Esophagus squamous epithelium (tissue), 5 donors: Measurements from ENCODE around the gene ARHGAP25. TPM values are rescaled to one million over a fixed set of nuclear protein-coding genes. Genes with fewer than 3 reads are reported as not detected.

ENCODE experiments used
- DNase-seq: peaks from one replicate; lab custom pipeline; 2025; lab: John Stamatoyannopoulos, UW
- H3K27ac ChIP-seq, 4 donors: fragments of 200-600 bp; sonication (generic); one replicate each; pipeline ENCODE4 v1.5.1; 2016 to 2019; ENCODE audit warnings: mild to moderate bottlenecking in 1 of 4
- H3K27me3 ChIP-seq, 4 donors: fragments of 200-600 bp; sonication (generic); 1 replicate in 3 of 4; 2 replicates in 1 of 4; pipeline versions ENCODE4 v1.5.1 to v1.6.0; 2017 to 2021; ENCODE audit warnings: antibody characterized with exemption in 1 of 4
- H3K36me3 ChIP-seq, 3 donors: fragments of 200-600 bp; sonication (generic); one replicate each; pipeline ENCODE4 v1.5.1; 2016 to 2019
- H3K4me1 ChIP-seq, 3 donors: fragments of 200-600 bp; sonication (generic); one replicate each; pipeline ENCODE4 v1.5.1; 2017 to 2019
- H3K4me3 ChIP-seq, 4 donors: fragments of 200-600 bp; sonication (generic); 1 replicate in 3 of 4; 2 replicates in 1 of 4; pipeline ENCODE4 v1.5.1; 2016 to 2019; ENCODE audit warnings: mild to moderate bottlenecking in 2 of 4, moderate library complexity in 1 of 4
- H3K9me3 ChIP-seq, 3 donors: fragments of 200-600 bp; sonication (generic); one replicate each; pipeline ENCODE4 v1.5.1; 2016 to 2019
- CTCF ChIP-seq, 6 experiments: fragments of 450-650 bp in 4 of 6; fragments of 200-600 bp in 2 of 6; sonication (generic) in 2 of 6; IDR thresholded peaks; one replicate each; pipeline ENCODE4 v1.5.1; 2016 to 2019; ENCODE audit warnings: antibody characterized with exemption in 6 of 6, mild to moderate bottlenecking in 4 of 6, moderate library complexity in 4 of 6
- POLR2A ChIP-seq, 4 donors: fragments of 450-650 bp; IDR thresholded peaks; one replicate each; pipeline ENCODE4 v1.6.1; 2017; ENCODE audit warnings: antibody characterized with exemption in 4 of 4, mild to moderate bottlenecking in 4 of 4, moderate library complexity in 3 of 4
- WGBS, 2 donors: methylation state at CpG; one replicate each; pipeline ENCODE4 v1.1.5; 2018; 5-methylcytosine and 5-hydroxymethylcytosine counted together
- intact Hi-C: fragments of 100-400 bp; cut with DNase I; formaldehyde crosslinking; loops from one replicate; pipeline ENCODE4 v1.15.0; 2022
- total RNA-seq, 4 donors: library from RNA; depleted of rRNA; stranded (reverse); fragments of >200 nt; gene quantifications; one replicate each; pipeline ENCODE4 v1.1.0, GENCODE V29; 2016
- donor health status: DM: yes; HTN: yes; CAD: no.

Gene ARHGAP25
- total RNA-seq, 4 donors from 2014 or later = 3.2 to 9.0 (median 5.5) TPM

DNA sequence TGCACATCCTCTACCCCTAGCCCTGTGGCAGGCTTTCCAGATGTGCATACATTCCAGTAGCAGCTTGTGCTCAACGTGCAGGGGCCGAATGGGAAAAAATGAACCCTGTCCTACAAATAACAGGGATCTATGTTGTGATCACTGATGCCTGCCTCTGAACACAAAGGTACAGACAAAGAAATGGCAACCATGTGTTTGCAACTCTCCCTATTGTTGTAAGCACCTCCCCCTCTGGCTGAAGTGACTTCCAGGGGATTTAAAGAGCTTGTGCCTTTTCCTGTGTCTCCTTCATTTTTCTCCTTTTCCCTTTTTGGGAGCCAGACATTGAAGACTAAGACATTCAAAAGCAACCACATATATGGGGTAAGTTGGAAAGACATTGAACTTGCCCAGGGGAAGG, 21.6 kb downstream of the ARHGAP25 start:
- H3K4me3 ChIP-seq = no peak overlapping the region
- 100% methylated on average over 2 of the region's 2 CpGs; no CpG with 5 or more reads in 1 of the 2 donors for WGBS, 2 donors
- H3K27me3 ChIP-seq = no peaks in the 10 kb centered on the region
- DNase-seq = no peak
- intact Hi-C loops = no loop called here
- no peak overlapping the region for H3K27ac ChIP-seq
- TF ChIP-seq POLR2A (IDR thresholded peaks at IDR 0.05) (no peak), CTCF (IDR thresholded peaks at IDR 0.05) (no peak)
- peaks cover 0 to 14% (median 4%) of the 10 kb centered on the region in 3 donors for H3K4me1 ChIP-seq
- no peaks in the 10 kb centered on the region for H3K9me3 ChIP-seq
- no peaks in the 10 kb centered on the region for H3K36me3 ChIP-seq

- 92 to 100% methylated on average over 2 of the region's 2 CpGs for WGBS, 2 donors
These were observed 22.5 kb downstream of the ARHGAP25 start for GRCh38 chr2:68757081-68757480.

DNA sequence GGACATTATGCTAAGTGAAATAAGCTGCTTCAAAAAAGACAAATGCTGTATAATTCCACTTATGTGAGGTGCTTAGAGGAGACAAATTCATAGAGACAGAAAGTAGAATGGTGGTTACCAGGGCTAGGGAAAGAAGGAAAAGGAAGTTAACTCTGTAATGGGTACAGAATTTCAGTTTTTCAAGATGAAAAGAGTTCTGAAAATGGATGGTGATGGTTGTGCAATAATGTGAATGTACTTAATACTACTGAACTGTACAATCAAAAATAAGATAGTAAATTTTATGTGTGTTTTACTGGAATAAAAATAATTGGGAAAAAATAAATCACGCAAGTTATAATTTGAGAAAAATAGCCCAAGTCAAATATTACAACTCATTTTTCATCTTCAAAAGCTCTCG, 27.5 kb downstream of the ARHGAP25 start:
- Histone ChIP-seq H3K27me3 (no peaks in the 10 kb centered on the region), H3K27ac (peak overlapping the region in 1 of 4 donors; percentile 19), H3K9me3 (no peaks in the 10 kb centered on the region), H3K4me1 (peaks cover 0 to 41% (median 27%) of the 10 kb centered on the region in 3 donors), H3K4me3 (no peak overlapping the region), H3K36me3 (no peaks in the 10 kb centered on the region)
- TF ChIP-seq POLR2A (IDR thresholded peaks at IDR 0.05) (no peak), CTCF (IDR thresholded peaks at IDR 0.05) (no peak)
- 81 to 84% methylated on average over 2 of the region's 2 CpGs for WGBS, 2 donors
- DNase-seq = no peak
- intact Hi-C loops = no loop called here

More at GRCh38 chr2:68757081-68757480, 22.5 kb downstream of the ARHGAP25 start:
- Histone ChIP-seq H3K36me3 (no peaks in the 10 kb centered on the region), H3K4me1 (peaks cover 0 to 5% (median 4%) of the 10 kb centered on the region in 3 donors), H3K4me3 (no peak overlapping the region), H3K27ac (no peak overlapping the region), H3K9me3 (no peaks in the 10 kb centered on the region), H3K27me3 (no peaks in the 10 kb centered on the region)
- intact Hi-C loops = no loop called here
- TF ChIP-seq CTCF (IDR thresholded peaks at IDR 0.05) (no peak), POLR2A (IDR thresholded peaks at IDR 0.05) (no peak)
- no peak for DNase-seq

- TF ChIP-seq CTCF (IDR thresholded peaks at IDR 0.05) (no peak), POLR2A (IDR thresholded peaks at IDR 0.05) (no peak)
- peak overlapping the region in 1 of 4 donors; percentile 19 for H3K27ac ChIP-seq
- intact Hi-C loops = no loop called here
- H3K36me3 ChIP-seq = no peaks in the 10 kb centered on the region
- H3K27me3 ChIP-seq = no peaks in the 10 kb centered on the region
- peaks cover 0 to 45% (median 27%) of the 10 kb centered on the region in 3 donors for H3K4me1 ChIP-seq
- H3K9me3 ChIP-seq = no peaks in the 10 kb centered on the region
- DNase-seq = no peak
- no peak overlapping the region for H3K4me3 ChIP-seq
These were observed 28.1 kb downstream of the ARHGAP25 start for GRCh38 chr2:68762665-68763064.

DNA sequence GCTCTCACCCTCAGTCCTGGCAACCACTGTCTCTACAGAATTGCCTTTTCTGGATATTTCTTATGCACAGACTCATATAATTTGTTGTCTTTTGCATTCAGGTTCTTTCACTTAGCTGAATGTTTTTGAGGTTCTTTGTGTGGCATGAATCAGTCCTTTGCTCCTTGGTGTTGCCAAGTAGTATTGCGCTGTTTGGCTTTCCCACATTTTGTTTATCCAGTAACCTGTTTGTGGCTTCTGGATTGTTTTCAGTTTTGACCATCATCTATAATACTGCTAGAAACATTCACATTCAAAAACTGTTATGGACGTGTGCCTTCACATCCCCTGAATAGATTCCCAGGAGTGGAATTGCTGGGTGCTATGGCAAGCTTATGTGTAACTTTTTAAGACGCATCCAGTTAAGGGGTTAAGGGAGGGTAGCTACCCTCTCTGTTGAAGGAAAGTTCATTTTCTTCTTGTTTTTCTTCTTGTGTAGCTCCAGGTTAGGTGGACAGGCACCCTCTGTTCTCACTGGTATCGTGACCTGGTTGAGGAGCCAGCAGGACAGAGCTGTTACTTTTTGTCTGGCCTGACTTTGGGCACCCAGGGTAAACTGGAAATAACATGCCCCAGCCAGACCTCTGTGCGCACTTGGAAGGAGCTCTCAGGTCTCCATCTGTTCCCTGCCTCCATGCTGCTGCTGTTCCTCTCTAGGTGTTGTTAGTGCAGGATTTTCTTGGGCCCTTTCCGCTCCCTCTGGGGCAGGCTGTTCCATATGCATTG, 29.6 kb downstream of the ARHGAP25 start:
- no peaks in the 10 kb centered on the region for H3K9me3 ChIP-seq
- H3K27me3 ChIP-seq = no peaks in the 10 kb centered on the region
- DNase-seq = no peak
- H3K36me3 ChIP-seq = no peaks in the 10 kb centered on the region
- intact Hi-C loops = no loop called here
- H3K27ac ChIP-seq = peak overlapping the region; percentile 11 to 65 (median 36)
- TF ChIP-seq CTCF (IDR thresholded peaks at IDR 0.05) (no peak), POLR2A (IDR thresholded peaks at IDR 0.05) (no peak)
- H3K4me1 ChIP-seq = peaks cover 0 to 54% (median 27%) of the 10 kb centered on the region in 3 donors
- 71 to 75% methylated on average over 6 of the region's 6 CpGs for WGBS, 2 donors
- H3K4me3 ChIP-seq = peak overlapping the region in 3 of 4 donors; percentile 7 to 43 (median 10)
